IPS-NIHi7 (cell line): Measurements from ENCODE around the gene AXDND1.
"Not testable (repeated sequence)": the region's sequence is repeated elsewhere in the genome, so short reads cannot be mapped to it uniquely, and the experiment has no call there.

ENCODE experiments used
- DNase-seq: peaks from one replicate; pipeline ENCODE4 v3.0.0; 2012; ENCODE audit warnings: mixed read lengths; ENCODE audit errors: extremely low spot score

The AXDND1 gene

GRCh38 chr1:179365342-179366092 lies at the start of gene AXDND1:
TSS of gene AXDND1 (plus strand) at chr1:179365971. CDS start at chr1:179366510, 539 bp downstream.
- peak; percentile 88 for DNase-seq

DNA sequence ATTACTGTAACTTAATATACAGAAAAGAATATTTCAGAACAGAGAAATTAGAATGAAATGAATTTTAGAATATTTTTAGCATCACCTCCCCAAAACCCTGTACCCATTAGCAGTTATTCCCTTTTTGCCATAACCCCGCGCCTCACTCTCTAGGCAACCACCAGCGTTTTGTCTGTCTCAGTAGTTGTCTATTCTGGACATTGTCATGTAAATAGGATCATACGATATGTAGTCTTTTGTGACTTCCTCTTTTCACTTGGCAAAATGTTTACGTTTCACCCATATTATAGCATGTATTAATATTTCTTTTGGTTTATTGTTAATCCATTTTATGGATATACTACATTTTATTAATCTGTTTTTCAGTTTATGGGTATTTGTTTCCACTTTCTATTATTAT lies 47.3 kb upstream of the AXDND1 start:
- no peak for DNase-seq

DNA sequence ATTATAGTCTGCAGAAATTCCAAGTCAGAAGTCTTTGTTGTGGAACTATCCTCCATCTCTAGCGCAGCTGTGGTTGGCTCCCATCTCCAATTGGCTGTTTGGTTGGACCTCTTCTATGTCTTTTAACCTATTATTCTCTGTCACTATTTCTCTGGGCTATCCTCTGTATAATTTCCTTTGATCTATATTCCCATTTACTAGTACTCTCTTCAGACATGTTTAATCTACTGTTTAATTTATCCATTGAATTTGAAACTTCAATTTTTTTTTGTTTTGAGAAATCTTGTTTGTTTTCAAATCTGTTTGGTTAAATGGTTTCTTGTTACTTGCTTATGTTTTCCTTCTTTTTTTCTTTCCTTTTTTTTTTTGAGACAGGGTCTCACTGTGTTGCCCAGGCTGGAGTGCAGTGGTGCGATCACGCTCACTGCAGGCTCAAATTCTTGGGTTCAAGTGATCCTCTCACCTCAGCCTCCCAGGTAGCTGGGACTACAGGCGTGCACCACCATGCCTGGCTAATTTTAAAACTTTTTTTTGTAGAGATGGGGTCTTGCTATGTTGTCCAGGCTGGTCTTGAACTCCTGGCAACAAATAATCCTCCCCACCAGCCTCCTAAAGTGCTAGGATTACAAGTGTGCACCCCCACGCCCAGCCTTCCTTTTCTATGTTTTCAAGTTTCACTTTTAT lies 44.1 kb upstream of the AXDND1 start:
- no peak for DNase-seq

DNA sequence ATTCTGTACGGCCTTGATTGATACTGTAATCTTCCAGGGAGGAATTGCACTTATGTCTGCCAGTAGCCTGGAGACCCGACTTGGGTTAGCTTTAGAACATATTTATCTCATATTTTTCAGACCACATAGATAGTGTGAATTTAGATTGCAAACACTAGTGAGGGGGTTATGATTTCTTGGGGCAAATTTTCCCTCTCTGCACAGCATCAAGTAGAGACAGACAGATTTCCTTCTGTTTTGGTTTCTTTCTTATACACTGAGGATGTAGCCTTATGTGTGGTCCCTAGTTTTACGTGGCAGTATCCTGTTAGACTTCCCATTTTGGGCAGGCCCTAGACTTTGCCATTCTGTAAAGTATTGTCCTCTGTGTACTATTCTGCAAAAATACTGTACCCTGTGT lies 43.2 kb upstream of the AXDND1 start:
- DNase-seq = no peak

DNA sequence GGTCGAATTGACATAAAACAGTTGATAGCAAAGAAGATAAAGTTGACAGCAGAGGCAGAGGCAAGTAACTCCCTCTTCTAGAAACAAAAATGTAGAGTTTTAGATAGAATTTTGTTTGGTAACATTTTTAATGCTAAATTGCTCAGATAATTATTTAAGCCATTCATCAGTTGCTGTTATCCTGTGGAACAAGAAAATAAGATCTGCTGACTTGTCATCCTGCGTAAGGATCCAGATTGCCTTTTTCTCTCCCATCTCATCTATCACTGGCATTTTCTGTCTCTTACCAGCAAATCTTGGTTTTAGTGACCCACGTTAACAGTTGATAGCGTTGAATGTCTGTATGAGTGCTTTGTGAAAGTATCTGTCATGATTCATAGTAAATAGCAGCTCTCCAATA lies 42.3 kb upstream of the AXDND1 start:
- DNase-seq = no peak

- DNase-seq = no peak
Measured at GRCh38 chr1:179325836-179326235, 39.9 kb upstream of the AXDND1 start.

GRCh38 chr1:179326746-179327145 lies 39.0 kb upstream of the AXDND1 start:
- DNase-seq = no peak

DNA sequence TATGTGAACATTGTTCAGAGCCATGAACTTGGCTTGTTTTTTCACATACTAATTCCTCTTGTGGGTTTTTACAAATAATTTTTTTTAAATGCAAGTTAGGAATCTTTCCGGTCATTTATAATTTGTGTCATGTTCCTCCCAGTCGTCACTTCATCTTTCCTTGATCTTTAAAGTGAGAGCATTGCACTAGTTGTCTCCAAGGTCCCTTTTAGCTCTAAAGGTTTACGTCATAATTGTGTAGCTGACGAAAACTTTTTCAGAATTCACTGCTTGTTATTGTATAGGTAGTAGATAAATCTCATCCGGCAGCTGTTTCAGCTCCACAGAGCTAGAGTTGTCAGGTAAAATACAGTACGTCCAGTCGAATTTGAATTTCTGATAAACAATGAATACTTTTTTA lies 38.6 kb upstream of the AXDND1 start:
- no peak for DNase-seq

GRCh38 chr1:179327679-179328078 lies 38.1 kb upstream of the AXDND1 start:
- DNase-seq = no peak

GRCh38 chr1:179329862-179330261 lies 35.9 kb upstream of the AXDND1 start:
- no peak for DNase-seq

DNA sequence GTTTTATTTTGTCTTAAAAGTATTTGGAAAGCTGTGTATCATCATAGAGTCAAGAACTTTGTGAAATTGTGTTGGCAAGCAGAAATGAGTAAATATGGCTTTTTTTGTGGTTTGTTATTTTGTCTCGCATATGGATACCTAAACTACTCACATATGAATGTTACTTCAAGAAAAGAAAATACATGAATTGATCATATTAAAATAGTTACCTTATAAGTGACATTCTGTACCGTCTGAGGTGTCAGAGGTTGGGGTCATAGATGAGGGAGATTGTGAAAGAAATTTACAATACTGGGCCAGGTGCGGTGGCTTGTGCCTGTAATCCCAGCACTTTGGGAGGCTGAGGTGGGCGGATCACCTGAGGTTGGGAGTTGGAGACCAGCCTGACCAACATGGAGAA lies 31.3 kb upstream of the AXDND1 start:
- no peak for DNase-seq

DNA sequence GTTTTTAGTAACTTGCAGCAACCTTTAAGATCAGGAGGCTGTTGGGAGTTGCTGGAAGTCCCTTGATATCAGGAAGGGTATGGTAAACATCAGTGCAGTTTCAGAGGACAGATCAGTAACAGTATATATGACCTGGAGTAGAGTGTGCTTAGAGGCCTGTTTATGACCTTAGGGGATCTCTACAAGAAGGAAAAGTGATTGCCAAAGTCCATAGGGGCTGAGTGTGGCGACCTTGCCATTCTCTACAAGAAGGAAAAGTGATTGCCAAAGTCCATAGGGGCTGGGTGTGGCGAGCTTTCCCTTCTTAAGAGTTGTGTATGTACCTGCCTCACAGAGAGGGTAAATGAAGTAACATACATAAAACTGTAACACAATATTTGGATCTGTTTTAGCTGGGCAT lies 28.5 kb upstream of the AXDND1 start:
- no peak for DNase-seq

- DNase-seq = no peak
Measured at GRCh38 chr1:179337942-179338560, 27.7 kb upstream of the AXDND1 start.

DNA sequence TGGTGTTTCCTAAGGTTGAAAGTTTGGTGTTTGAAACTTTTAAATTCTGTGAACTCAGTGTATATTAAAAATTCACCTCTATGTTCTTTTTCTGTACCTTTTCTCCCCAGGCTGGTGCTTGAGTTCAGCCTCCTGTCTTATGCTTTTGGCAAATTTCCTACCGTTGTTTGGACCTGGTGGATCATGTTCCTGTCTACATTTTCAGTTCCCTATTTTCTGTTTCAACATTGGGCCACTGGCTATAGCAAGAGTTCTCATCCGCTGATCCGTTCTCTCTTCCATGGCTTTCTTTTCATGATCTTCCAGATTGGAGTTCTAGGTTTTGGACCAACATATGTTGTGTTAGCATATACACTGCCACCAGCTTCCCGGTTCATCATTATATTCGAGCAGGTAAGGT lies 24.9 kb upstream of the AXDND1 start:
- no peak for DNase-seq

DNA sequence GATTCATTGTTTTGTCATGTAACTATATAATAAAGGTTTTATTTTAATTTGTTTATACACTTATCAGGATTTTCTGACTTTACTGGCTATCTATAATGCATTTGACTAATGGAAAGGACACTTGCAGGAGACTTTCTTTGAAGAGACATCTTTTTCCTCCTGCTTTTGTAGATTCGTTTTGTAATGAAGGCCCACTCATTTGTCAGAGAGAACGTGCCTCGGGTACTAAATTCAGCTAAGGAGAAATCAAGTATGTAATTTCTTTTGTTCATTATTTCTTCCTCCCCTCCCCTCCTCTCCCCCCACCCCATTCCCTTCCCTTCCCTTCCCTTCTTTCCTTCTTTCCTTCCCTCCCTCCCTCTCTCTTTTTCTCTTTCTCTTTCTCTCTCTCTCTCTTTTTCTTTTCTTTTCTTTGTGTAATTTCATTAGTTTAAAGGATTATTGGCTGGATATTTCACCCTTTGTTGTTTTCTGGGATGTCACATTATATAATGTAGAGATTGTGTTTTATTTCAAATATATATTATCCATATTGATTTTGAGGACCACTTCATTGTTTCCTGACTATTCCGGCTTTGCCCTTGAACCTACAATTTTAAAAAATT lies 23.7 kb upstream of the AXDND1 start:
- DNase-seq = no peak

- no peak for DNase-seq
Measured at GRCh38 chr1:179342740-179343404, 22.9 kb upstream of the AXDND1 start.

GRCh38 chr1:179351281-179351680 lies 14.5 kb upstream of the AXDND1 start:
- no peak for DNase-seq

GRCh38 chr1:179352236-179352635 lies 13.5 kb upstream of the AXDND1 start:
- DNase-seq = no peak

DNA sequence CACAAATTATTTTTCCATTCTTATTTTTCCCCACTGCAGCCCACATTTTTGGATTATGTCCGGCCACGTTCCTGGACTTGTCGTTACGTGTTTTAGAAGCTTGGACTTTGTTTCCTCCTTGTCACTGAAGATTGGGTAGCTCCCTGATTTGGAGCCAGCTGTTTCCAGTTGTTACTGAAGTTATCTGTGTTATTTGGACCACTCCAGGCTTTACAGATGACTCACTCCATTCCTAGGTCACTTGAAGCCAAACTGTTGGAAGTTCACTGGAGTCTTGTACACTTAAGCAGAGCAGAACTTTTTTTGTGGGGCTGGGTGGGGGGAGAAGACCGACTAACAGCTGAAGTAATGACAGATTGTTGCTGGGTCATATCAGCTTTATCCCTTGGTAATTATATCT lies 12.2 kb upstream of the AXDND1 start:
- DNase-seq = peak; percentile 11

GRCh38 chr1:179361631-179362030 lies 4.1 kb upstream of the AXDND1 start:
- DNase-seq = not testable (repeated sequence)

GRCh38 chr1:179366093-179366800 lies 476 bp downstream of the AXDND1 start:
- no peak for DNase-seq
